GM21737 (cell line): Measurements from ENCODE around the gene SETD2.

Experiments
- ATAC-seq: cut with Tn5 transposase; IDR thresholded peaks from one replicate; pipeline ENCODE4 v1.9.1; 2021; ENCODE audit warnings: mild to moderate bottlenecking, moderate library complexity; ENCODE audit not compliant: unreplicated experiment

SETD2 gene

GRCh38 chr3:47010111-47010712 lies 153.7 kb downstream of the SETD2 start:
- ATAC-seq: no peak

DNA sequence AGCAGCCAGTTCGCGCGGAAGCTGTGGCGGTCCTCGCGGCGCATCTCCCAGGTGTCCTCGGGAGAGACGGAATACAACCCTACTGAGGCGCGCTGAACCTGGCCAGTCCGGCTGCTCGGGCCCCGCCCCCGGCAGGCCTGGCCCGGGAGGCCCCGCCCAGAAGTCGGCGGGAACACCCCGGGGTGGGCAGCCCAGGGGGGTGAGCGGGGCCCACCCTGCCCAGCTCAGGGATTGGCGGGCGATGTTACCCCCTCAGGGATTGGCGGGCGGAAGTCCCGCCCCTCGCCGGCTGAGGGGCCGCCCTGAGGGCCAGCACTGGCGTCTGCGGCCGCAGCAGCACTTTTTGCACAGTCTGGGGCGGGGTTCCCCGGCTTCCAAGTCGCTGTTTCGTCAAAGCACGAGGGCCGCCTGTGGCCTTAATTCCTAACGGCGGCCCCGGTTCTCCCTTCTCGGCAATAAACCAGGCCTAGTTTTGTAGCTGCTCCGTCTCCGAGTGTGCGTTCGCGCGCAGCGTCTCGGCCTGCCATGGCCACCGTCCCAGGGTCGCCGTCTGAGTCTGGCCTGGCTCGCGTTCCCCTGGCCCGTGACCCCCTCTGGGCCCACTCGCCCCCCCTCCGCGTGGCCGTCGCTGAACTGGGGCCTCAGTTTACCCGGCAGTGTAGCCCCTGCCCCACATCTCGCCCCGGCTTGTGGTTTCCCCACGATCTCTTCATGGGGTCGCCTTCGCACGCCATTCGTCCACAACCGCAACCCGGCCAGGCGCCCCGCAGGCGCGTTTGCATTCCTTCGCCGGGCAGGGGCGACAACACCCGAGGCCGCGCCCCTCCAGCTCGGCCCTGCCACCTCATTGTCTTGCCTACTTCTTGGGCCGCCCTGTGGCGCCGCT lies 154.4 kb downstream of the SETD2 start:
- peak; percentile 77 for ATAC-seq

GRCh38 chr3:47008851-47009224 lies 155.1 kb downstream of the SETD2 start:
- ATAC-seq: no peak

- no peak for ATAC-seq
These were observed 155.6 kb downstream of the SETD2 start for GRCh38 chr3:47008234-47008796.

- ATAC-seq: no peak
These were observed 156.3 kb downstream of the SETD2 start for GRCh38 chr3:47007482-47008233.

GRCh38 chr3:47007001-47007400 lies 156.9 kb downstream of the SETD2 start:
- ATAC-seq: no peak

DNA sequence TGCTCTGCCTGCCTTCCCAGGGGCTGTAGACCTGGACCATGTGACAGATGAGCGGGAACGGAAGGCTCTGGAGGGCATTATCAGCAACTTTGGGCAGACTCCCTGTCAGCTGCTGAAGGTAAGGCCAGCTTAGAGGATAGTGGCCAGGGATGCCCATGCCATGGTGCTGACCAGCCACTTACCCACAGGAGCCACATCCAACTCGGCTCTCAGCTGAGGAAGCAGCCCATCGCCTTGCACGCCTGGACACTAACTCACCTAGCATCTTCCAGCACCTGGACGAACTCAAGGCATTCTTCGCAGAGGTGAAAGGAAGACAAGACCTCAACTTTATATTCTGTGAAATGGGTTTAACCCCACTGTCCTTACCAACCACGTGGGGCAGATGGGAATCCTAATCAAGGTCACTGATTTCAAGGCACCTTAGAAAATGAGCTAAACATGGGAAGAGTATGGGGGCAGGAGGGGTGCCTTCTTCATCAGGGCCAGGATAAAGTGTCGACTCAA lies 157.7 kb downstream of the SETD2 start:
- no peak for ATAC-seq

DNA sequence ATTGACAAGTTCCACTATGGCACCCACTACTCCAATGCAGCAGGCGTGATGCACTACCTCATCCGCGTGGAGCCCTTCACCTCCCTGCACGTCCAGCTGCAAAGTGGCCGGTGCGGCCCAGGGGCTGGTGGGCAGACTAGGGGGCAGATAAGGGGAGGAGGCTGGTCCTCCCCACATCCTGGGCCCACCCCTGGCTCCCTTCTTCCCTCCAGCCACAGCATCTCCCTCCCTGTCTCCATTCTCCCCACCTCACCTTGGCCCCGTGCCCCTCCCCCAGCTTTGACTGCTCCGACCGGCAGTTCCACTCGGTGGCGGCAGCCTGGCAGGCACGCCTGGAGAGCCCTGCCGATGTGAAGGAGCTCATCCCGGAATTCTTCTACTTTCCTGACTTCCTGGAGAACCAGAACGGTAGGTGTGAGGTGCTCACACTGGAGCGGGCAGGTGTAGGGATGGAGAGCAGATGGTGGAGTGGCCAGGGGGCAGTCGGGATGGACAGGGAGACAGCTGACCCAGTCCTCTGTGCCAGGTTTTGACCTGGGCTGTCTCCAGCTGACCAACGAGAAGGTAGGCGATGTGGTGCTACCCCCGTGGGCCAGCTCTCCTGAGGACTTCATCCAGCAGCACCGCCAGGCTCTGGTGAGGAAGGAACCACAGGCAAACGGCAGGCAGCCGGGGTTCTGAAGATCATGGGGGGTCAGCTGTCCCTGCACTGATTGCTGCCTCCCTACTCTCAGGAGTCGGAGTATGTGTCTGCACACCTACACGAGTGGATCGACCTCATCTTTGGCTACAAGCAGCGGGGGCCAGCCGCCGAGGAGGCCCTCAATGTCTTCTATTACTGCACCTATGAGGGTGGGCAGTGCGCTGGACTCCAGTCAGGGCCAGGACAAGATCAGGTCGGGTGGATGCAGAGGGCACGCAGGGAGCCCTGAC lies 158.4 kb downstream of the SETD2 start:
- ATAC-seq: no peak

DNA sequence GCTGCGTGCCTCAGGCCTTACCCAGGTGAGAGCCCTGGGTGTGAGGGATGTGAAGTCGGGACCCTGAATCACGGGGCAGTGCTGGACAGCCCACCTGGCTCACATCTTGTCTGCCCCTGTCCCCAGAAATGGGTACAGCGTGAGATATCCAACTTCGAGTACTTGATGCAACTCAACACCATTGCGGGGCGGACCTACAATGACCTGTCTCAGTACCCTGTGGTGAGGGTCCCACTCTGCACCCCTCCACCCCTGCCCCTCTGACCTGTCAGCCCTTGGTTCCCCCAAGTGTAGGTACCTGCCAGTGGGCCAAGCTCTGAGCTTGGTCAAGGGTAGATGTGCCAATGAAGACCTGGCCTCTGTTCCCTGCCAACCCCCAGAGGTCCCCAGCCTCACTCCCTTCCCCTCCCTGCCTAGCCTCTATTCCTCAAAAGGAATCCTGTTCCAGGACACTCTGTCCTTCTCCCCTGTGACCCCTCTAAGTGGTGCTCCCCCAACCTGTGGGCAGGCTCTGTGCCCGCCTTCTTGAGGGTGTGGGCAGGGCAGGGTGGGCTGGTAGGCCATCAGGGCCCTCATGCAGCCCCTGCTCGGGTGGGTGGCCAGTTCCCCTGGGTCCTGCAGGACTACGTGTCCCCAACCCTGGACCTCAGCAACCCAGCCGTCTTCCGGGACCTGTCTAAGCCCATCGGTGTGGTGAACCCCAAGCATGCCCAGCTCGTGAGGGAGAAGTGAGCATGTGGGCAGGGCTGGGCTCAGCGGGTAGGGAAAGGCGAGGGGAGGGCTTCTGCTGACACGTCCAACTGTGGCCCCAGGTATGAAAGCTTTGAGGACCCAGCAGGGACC lies 159.3 kb downstream of the SETD2 start:
- ATAC-seq: no peak

DNA sequence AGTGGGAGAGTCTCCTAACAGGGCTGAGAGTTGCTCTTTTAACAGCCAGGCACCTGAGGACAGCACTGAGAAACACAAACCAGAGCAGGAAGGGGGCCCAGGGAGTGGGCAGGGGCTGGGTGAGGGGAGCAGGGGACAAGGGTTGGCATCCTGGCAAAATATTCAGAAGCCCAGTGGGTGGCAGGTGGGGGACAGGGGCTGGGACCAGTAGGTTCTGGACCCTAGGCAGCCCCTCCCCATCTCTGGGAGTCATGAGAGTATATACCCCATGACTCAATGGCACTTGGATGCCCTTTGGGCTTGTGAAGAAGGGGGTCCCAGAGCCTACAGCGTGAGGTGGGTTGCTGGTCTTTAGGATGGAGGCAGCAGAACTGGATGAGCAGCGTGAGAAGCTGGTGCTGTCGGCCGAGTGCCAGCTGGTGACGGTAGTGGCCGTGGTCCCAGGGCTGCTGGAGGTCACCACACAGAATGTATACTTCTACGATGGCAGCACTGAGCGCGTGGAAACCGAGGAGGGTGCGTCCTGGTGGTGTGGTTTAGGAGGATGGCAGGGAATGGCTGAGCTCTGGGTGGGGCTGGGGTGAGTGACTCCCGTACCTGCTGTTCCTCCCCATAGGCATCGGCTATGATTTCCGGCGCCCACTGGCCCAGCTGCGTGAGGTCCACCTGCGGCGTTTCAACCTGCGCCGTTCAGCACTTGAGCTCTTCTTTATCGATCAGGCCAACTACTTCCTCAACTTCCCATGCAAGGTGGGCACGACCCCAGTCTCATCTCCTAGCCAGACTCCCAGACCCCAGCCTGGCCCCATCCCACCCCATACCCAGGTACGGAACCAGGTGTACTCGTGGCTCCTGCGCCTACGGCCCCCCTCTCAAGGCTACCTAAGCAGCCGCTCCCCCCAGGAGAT lies 160.2 kb downstream of the SETD2 start:
- no peak for ATAC-seq

- ATAC-seq: no peak
These were observed 160.9 kb downstream of the SETD2 start for GRCh38 chr3:47003056-47003410.

GRCh38 chr3:47002171-47003055 lies 161.5 kb downstream of the SETD2 start:
- no peak for ATAC-seq

GRCh38 chr3:47001731-47002170 lies 162.2 kb downstream of the SETD2 start:
- no peak for ATAC-seq

DNA sequence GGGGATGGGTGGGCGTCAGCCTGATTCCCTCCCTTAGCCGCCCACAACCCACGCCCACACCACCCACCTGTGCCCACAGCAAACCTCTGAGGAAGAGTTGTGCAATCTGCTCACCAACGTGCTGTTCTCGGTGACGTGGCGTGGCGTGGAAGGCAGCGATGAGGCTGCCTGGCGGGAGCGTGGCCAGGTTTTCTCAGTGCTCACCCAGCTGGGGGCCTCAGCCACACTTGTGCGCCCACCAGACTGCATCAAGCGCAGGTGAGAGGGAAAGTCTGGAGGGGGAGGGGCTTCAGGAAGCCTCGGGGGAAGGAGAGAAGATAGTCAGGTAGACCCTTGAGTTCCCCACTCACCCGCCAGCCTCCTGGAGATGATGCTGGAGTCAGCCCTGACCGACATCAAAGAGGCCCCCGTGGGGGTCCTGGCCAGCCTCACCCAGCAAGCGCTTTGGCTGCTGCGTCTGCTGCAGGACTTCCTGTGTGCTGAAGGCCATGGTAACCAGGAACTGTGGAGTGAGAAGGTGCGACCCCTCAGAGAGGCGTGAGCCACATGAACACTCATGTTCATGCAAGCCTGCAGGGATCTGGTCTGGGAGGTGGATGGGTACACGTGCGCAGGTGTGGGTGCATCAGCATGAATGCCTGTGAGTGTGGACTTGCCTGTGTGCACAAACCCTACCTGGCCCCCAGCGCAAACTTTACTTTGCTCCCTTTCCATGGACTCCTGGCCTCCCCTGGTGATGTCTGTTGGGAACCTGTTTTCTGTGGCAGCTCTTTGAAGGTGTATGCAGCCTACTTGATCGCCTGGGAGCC lies 162.8 kb downstream of the SETD2 start:
- no peak for ATAC-seq

- no peak for ATAC-seq
These were observed 163.6 kb downstream of the SETD2 start for GRCh38 chr3:47000198-47000815.
